ENCODE measurements around the gene SUFU. TPM values are rescaled to one million over a fixed set of nuclear protein-coding genes. Genes with fewer than 3 reads are reported as not detected.

Gene SUFU
- total RNA-seq, 3 donors from 2014 or later (not counting 1 experiment from before 2014, with no cell fraction given), result 8.2 to 13.0 (median 11.5) TPM

GRCh38 chr10:102647443-102648268, 143.9 kb downstream of the SUFU start:
- no peaks in the 10 kb centered on the region for H3K36me3 ChIP-seq (ENCODE audit: control insufficient read depth, insufficient read depth, low read length)
- TF ChIP-seq, protein P1, sequence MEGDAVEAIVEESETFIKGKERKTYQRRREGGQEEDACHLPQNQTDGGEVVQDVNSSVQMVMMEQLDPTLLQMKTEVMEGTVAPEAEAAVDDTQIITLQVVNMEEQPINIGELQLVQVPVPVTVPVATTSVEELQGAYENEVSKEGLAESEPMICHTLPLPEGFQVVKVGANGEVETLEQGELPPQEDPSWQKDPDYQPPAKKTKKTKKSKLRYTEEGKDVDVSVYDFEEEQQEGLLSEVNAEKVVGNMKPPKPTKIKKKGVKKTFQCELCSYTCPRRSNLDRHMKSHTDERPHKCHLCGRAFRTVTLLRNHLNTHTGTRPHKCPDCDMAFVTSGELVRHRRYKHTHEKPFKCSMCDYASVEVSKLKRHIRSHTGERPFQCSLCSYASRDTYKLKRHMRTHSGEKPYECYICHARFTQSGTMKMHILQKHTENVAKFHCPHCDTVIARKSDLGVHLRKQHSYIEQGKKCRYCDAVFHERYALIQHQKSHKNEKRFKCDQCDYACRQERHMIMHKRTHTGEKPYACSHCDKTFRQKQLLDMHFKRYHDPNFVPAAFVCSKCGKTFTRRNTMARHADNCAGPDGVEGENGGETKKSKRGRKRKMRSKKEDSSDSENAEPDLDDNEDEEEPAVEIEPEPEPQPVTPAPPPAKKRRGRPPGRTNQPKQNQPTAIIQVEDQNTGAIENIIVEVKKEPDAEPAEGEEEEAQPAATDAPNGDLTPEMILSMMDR (IDR thresholded peaks at IDR 0.05), result no peak
- WGBS (ENCODE audit: insufficient coverage), result 76% methylated on average over 7 of the region's 7 CpGs
- DNase-seq (no peak), ATAC-seq (no peak)
- peak overlapping the region; percentile 61 for H3K4me3 ChIP-seq (ENCODE audit: low read length)
- no peaks in the 10 kb centered on the region for H3K9me3 ChIP-seq (ENCODE audit: control insufficient read depth, insufficient read depth, low read length)
- H3K27ac ChIP-seq (ENCODE audit: low read length), result peak overlapping the region; percentile 88
- Mint-ChIP-seq H3K36me3 (no peaks in the 10 kb centered on the region), H3K9me3 (no peaks in the 10 kb centered on the region), H3K4me3 (peak overlapping the region; percentile 99), H3K27me3 (ENCODE audit: low read depth in 2 of 2) (no peaks in the 10 kb centered on the region), H3K4me1 (peaks cover 73 to 80% of the 10 kb centered on the region in 2 donors), H3K27ac (peak overlapping the region; percentile 99)
- intact Hi-C loops (cut with micrococcal nuclease), result loop anchor here (2.0 to 10.0 kb wide), 5 partner anchors 27 to 717 kb away; partner anchors contain the start of genes CNNM2, GBF1, NFKB2 and PITX3
- peaks cover 74% of the 10 kb centered on the region for H3K4me1 ChIP-seq (ENCODE audit: control insufficient read depth, insufficient read depth, low read length)
- H3K27me3 ChIP-seq (ENCODE audit: control insufficient read depth, insufficient read depth, low read length), result no peaks in the 10 kb centered on the region

- Mint-ChIP-seq H3K4me3 (peak overlapping the region; percentile 99), H3K27ac (peak overlapping the region; percentile 99)
- ATAC-seq, result no peak
Measured at GRCh38 chr10:102648269-102648888, 144.6 kb downstream of the SUFU start.

DNA sequence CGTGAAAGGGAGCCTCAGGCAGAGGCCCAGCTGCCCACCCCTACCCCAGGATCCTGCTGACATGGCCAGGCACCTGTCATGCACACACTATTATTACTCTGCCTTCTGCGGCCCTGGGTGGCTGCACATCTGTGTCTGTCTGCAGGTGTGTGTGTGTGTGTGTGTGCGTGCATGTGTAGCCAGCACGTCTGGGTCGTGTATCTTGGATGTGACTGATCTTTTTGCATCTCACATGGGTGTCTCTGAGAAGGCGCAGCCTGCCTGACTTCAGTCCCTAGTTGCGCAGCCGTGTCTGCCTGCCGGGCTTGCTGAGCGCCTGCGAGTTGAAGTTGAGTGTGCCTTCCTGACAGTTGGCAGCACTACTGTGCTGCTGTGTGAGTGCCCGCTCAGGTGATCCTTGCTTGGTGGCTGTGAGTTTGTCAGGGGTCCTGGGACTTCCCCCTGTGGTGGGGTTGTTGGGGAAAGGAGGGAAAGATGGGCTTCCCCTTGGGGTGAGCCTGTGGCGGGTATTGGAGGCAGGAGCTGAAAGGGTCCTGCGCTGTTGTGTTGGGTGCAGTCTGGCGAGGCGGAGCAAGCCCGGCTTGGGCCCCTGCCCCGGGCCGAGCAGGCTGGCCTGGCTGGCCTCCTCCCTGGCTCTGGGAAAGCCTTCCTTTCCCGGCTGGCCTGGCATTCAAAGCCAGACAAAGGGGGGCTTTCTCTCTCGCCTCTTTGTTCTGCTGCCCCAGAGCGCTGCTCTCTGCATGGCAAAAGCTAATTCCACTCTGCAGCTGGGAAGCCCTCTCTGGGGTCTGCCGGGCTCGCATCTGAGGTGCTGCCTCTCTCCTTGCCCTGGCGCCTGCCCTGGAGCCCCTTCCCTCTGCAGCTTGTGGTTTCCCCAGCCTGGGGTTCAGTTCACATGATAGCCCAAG, 145.4 kb downstream of the SUFU start:
- intact Hi-C loops (cut with micrococcal nuclease), result loop anchor here (5.0 to 10.0 kb wide), 4 partner anchors 254 to 716 kb away; partner anchors contain the start of genes CNNM2, GBF1, NFKB2 and PITX3
- no peaks in the 10 kb centered on the region for H3K9me3 Mint-ChIP-seq
- H3K4me1 ChIP-seq (ENCODE audit: control insufficient read depth, insufficient read depth, low read length), result peaks cover 89% of the 10 kb centered on the region
- peaks cover 87 to 95% of the 10 kb centered on the region in 2 donors for H3K4me1 Mint-ChIP-seq
- H3K4me3 Mint-ChIP-seq, result peak overlapping the region; percentile 99
- no peaks in the 10 kb centered on the region for H3K27me3 Mint-ChIP-seq (ENCODE audit: low read depth in 2 of 2)
- no peak overlapping the region for H3K4me3 ChIP-seq (ENCODE audit: low read length)
- H3K27me3 ChIP-seq (ENCODE audit: control insufficient read depth, insufficient read depth, low read length), result no peaks in the 10 kb centered on the region
- peak overlapping the region; percentile 48 for H3K27ac ChIP-seq (ENCODE audit: low read length)
- no peaks in the 10 kb centered on the region for H3K36me3 Mint-ChIP-seq
- TF ChIP-seq, protein P1 (IDR thresholded peaks at IDR 0.05), result no peak
- no peaks in the 10 kb centered on the region for H3K9me3 ChIP-seq (ENCODE audit: control insufficient read depth, insufficient read depth, low read length)
- WGBS (ENCODE audit: insufficient coverage), result 32% methylated on average over 25 of the region's 25 CpGs
- peak overlapping the region; percentile 99 for H3K27ac Mint-ChIP-seq
- H3K36me3 ChIP-seq (ENCODE audit: control insufficient read depth, insufficient read depth, low read length), result peaks cover 4% of the 10 kb centered on the region
- peak in 1 of 2 donors; percentile 71 for DNase-seq
- no peak for ATAC-seq

More at GRCh38 chr10:102648269-102648888, 144.6 kb downstream of the SUFU start:
- Mint-ChIP-seq H3K27me3 (ENCODE audit: low read depth in 2 of 2) (no peaks in the 10 kb centered on the region), H3K36me3 (no peaks in the 10 kb centered on the region), H3K4me1 (peaks cover 80 to 87% of the 10 kb centered on the region in 2 donors), H3K9me3 (no peaks in the 10 kb centered on the region)
- DNase-seq, result no peak
- TF ChIP-seq, protein P1 (IDR thresholded peaks at IDR 0.05), result no peak
- Histone ChIP-seq H3K9me3 (ENCODE audit: control insufficient read depth, insufficient read depth, low read length) (no peaks in the 10 kb centered on the region), H3K36me3 (ENCODE audit: control insufficient read depth, insufficient read depth, low read length) (no peaks in the 10 kb centered on the region), H3K4me3 (ENCODE audit: low read length) (no peak overlapping the region), H3K27ac (ENCODE audit: low read length) (peak overlapping the region; percentile 88), H3K4me1 (ENCODE audit: control insufficient read depth, insufficient read depth, low read length) (peaks cover 82% of the 10 kb centered on the region), H3K27me3 (ENCODE audit: control insufficient read depth, insufficient read depth, low read length) (no peaks in the 10 kb centered on the region)
- 36% methylated on average over 12 of the region's 12 CpGs for WGBS (ENCODE audit: insufficient coverage)
- intact Hi-C loops (cut with micrococcal nuclease), result loop anchor here (5.0 to 10.0 kb wide), 4 partner anchors 254 to 716 kb away; partner anchors contain the start of genes CNNM2, GBF1, NFKB2 and PITX3
